22Rv1 (cell line): ENCODE data around the gene SLC22A14.

Experiments
- ZFX ChIP-seq: fragments of 450-650 bp; IDR thresholded peaks from 2 replicates; pipeline ENCODE4 v1.6.1; 2017; ENCODE audit warnings: antibody characterized with exemption, borderline replicate concordance
- TF ChIP-seq, protein P1 (sequence below): fragments of 450-650 bp; IDR thresholded peaks from 2 replicates; pipeline ENCODE4 v1.5.1; 2017; ENCODE audit warnings: mild to moderate bottlenecking

DNA sequence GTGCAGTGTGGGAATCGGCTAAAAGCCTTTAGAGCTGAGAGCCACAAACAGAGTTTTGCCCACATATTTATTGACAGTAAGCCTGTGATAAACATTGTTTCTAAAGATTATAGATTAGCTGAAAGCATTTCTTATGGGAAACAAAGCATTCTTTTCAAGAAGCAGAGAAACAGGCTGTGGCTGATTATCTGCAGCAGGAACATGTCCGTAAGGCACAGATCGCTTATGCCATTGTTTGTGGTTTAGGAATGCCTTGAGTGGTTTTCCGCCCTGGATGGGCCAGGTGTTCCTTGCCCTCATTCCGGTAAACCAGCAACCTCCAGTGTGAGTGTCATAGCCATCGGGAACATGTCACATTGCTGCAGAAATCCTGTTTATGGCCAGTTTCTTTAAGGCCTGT is 76.9 kb downstream of the SLC22A14 start:
- TF ChIP-seq, protein P1, sequence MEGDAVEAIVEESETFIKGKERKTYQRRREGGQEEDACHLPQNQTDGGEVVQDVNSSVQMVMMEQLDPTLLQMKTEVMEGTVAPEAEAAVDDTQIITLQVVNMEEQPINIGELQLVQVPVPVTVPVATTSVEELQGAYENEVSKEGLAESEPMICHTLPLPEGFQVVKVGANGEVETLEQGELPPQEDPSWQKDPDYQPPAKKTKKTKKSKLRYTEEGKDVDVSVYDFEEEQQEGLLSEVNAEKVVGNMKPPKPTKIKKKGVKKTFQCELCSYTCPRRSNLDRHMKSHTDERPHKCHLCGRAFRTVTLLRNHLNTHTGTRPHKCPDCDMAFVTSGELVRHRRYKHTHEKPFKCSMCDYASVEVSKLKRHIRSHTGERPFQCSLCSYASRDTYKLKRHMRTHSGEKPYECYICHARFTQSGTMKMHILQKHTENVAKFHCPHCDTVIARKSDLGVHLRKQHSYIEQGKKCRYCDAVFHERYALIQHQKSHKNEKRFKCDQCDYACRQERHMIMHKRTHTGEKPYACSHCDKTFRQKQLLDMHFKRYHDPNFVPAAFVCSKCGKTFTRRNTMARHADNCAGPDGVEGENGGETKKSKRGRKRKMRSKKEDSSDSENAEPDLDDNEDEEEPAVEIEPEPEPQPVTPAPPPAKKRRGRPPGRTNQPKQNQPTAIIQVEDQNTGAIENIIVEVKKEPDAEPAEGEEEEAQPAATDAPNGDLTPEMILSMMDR = no peak
- TF ChIP-seq ZFX = no peak
